Lower lobe of right lung (tissue), 2 donors: ENCODE data around the gene DST. TPM values are rescaled to one million over a fixed set of nuclear protein-coding genes. Genes with fewer than 3 reads are reported as not detected.

Experiments
- ATAC-seq, 2 donors: fragments of 200-7000 bp; cut with Tn5 transposase; one replicate each; pipeline ENCODE4 v1.9.1; 2020 to 2022; ENCODE audit warnings: mild to moderate bottlenecking in 2 of 2, moderate library complexity in 2 of 2
- DNase-seq: peaks from one replicate; pipeline ENCODE4 v3.0.0-alpha.2; 2020
- H3K27ac ChIP-seq: fragments of 200-600 bp; one replicate; pipeline ENCODE4 v1.8.0; 2022
- H3K27me3 ChIP-seq: fragments of 200-600 bp; one replicate; pipeline ENCODE4 v1.8.0; 2022; ENCODE audit warnings: low read depth
- H3K36me3 ChIP-seq: fragments of 200-600 bp; one replicate; pipeline ENCODE4 v1.8.0; 2022; ENCODE audit warnings: mild to moderate bottlenecking
- H3K4me1 ChIP-seq: fragments of 200-600 bp; one replicate; pipeline ENCODE4 v1.8.0; 2022
- H3K4me3 ChIP-seq: fragments of 200-600 bp; one replicate; pipeline ENCODE4 v1.8.0; 2022; ENCODE audit warnings: mild to moderate bottlenecking
- H3K9me3 ChIP-seq: fragments of 200-600 bp; one replicate; pipeline ENCODE4 v1.8.0; 2022
- intact Hi-C: fragments of 100-400 bp; cut with DNase I; formaldehyde crosslinking; loops from one replicate; pipeline ENCODE4 v1.11.0; 2022
- total RNA-seq: library from RNA; stranded (reverse); fragmentation: NEBNext Ultra II Directional; extraction: Animal tissue kit (Norgen Biotek cat#: 25700); gene quantifications from one replicate; pipeline ENCODE4 v1.2.1, GENCODE V29; 2021
- TF ChIP-seq, protein P1 (sequence below): fragments of 200-600 bp; IDR thresholded peaks from one replicate; pipeline ENCODE4 v1.8.0; 2022; ENCODE audit warnings: antibody characterized with exemption, mild to moderate bottlenecking
- donor health status: DM: no; HTN: yes; CAD: no; lungs with severe emphysema.

DST gene
- total RNA-seq, 1 donor from 2014 or later: 327 TPM

GRCh38 chr6:56604186-56604585 is 38.5 kb downstream of the DST start:
- no peaks in the 10 kb centered on the region for H3K4me1 ChIP-seq
- intact Hi-C loops: no loop called here
- no peak overlapping the region for H3K4me3 ChIP-seq
- H3K36me3 ChIP-seq: peaks cover 41% of the 10 kb centered on the region
- no peak overlapping the region for H3K27ac ChIP-seq
- H3K27me3 ChIP-seq: no peaks in the 10 kb centered on the region
- DNase-seq (no peak), ATAC-seq (no peak)
- no peaks in the 10 kb centered on the region for H3K9me3 ChIP-seq
- TF ChIP-seq, protein P1, sequence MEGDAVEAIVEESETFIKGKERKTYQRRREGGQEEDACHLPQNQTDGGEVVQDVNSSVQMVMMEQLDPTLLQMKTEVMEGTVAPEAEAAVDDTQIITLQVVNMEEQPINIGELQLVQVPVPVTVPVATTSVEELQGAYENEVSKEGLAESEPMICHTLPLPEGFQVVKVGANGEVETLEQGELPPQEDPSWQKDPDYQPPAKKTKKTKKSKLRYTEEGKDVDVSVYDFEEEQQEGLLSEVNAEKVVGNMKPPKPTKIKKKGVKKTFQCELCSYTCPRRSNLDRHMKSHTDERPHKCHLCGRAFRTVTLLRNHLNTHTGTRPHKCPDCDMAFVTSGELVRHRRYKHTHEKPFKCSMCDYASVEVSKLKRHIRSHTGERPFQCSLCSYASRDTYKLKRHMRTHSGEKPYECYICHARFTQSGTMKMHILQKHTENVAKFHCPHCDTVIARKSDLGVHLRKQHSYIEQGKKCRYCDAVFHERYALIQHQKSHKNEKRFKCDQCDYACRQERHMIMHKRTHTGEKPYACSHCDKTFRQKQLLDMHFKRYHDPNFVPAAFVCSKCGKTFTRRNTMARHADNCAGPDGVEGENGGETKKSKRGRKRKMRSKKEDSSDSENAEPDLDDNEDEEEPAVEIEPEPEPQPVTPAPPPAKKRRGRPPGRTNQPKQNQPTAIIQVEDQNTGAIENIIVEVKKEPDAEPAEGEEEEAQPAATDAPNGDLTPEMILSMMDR: no peak

DNA sequence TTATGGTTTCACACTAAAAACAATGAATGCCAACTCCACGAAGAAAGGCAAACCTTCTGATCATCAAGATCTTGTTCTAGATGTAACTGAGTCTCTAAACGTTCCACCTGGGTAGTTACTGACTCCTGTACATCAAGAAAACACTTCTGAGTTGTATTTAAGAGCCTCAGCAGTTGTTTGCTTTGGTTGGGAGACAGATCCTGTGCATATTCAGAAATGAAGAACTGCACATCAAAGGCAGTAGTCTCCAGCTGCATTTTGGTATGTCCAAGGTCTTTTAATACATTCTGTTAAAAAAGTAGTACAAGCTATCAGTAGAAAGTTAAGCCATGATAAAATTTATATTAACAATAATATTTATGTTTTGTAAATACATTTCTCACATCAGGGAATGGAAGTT is 41.3 kb downstream of the DST start:
- peaks cover 61% of the 10 kb centered on the region for H3K36me3 ChIP-seq
- no peak overlapping the region for H3K27ac ChIP-seq
- TF ChIP-seq, protein P1: no peak
- ATAC-seq (no peak), DNase-seq (no peak)
- intact Hi-C loops: no loop called here
- H3K27me3 ChIP-seq: no peaks in the 10 kb centered on the region
- no peaks in the 10 kb centered on the region for H3K9me3 ChIP-seq
- no peak overlapping the region for H3K4me3 ChIP-seq
- no peaks in the 10 kb centered on the region for H3K4me1 ChIP-seq

- no peak overlapping the region for H3K4me3 ChIP-seq
- peaks cover 60% of the 10 kb centered on the region for H3K36me3 ChIP-seq
- intact Hi-C loops: loop anchor here (10.0 kb wide), 1 partner anchor 241 kb away; no protein-coding TSS in a partner anchor
- peak; percentile 74 to 83 for ATAC-seq
- no peaks in the 10 kb centered on the region for H3K27me3 ChIP-seq
- H3K4me1 ChIP-seq: peaks cover 18% of the 10 kb centered on the region
- H3K9me3 ChIP-seq: no peaks in the 10 kb centered on the region
- DNase-seq: no peak
- H3K27ac ChIP-seq: no peak overlapping the region
- TF ChIP-seq, protein P1: peak; percentile 59
These were observed 47.1 kb downstream of the DST start for GRCh38 chr6:56595490-56596122.

DNA sequence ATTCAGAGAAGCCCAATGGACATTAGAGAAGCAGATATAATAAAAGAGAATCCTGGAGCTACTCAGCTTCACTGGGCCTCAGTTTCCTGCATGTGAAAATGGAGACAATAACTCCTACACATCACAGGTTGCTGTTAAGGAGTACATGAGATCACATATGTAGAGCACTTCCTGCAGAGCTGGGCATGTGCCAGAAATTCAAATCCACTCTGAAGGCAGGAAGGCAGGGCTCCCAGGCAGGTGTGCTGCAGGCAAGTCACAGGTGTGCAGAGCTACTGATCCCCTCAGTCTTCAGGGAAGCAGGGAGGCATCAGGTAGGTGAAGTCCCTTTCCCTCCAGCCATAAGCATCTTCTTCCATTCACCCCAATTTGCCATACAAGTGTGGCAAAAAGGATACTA is 48.0 kb downstream of the DST start:
- DNase-seq (no peak), ATAC-seq (peak; percentile 47)
- TF ChIP-seq, protein P1: no peak
- H3K27me3 ChIP-seq: no peaks in the 10 kb centered on the region
- H3K36me3 ChIP-seq: peaks cover 52% of the 10 kb centered on the region
- H3K9me3 ChIP-seq: no peaks in the 10 kb centered on the region
- no peak overlapping the region for H3K27ac ChIP-seq
- intact Hi-C loops: loop anchor here (10.0 kb wide), 1 partner anchor 240 kb away; no protein-coding TSS in a partner anchor
- H3K4me3 ChIP-seq: no peak overlapping the region
- peaks cover 18% of the 10 kb centered on the region for H3K4me1 ChIP-seq

DNA sequence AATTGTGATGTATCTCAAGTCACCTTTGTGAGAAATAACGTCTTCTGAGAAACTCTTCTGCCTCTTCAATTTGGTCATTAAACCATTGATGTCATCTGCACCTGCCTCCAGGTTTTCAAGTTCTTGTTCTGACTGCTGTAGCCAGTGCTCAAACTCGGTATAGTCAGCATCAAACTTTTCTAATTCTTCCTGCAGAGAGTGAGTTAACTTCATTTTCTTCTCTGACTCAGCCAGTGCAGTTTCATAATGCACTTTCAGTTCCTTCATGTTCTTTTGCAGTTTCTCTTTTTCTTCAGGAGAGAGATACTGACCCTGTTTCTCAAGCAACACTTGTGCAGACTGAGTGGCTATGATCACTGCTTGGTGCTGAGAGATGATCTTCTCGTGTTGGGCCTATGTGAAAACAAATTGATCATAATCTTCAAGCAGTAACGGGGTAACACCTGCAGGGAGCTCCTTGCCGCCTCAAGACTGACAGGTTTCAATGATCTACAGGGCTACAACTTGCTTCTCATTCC is 48.8 kb downstream of the DST start:
- intact Hi-C loops: loop anchor here (10.0 kb wide), 1 partner anchor 239 kb away; no protein-coding TSS in a partner anchor
- ATAC-seq: peak; percentile 65 to 72
- H3K27ac ChIP-seq: peak overlapping the region; percentile 22

More for the DNA sequence above, 48.8 kb downstream of the DST start:
- Histone ChIP-seq H3K36me3 (peaks cover 55% of the 10 kb centered on the region), H3K4me3 (no peak overlapping the region), H3K27me3 (no peaks in the 10 kb centered on the region), H3K9me3 (no peaks in the 10 kb centered on the region), H3K4me1 (peaks cover 18% of the 10 kb centered on the region)
- no peak for DNase-seq
- TF ChIP-seq, protein P1: no peak
